Stomach (tissue), 9 donors: ENCODE results near the gene ETV6. TPM values are rescaled to one million over a fixed set of nuclear protein-coding genes. Genes with fewer than 3 reads are reported as not detected.
A peak's percentile ranks its signal among the peaks of the same experiment; 100 is the strongest.

Source experiments
- DNase-seq, 2 donors: peaks; one replicate each; pipeline versions ENCODE4 v3.0.0 to v3.0.0-alpha.2; 2013 to 2019
- H3K27ac ChIP-seq, 5 donors: fragments of 200-600 bp in 4 of 5; sonication (generic) in 4 of 5; one replicate each; pipeline ENCODE4 v1.5.1; 2013 to 2019; ENCODE audit warnings: mild to moderate bottlenecking in 1 of 5, moderate library complexity in 1 of 5
- H3K27me3 ChIP-seq, 3 donors: fragments of 200-600 bp; sonication (generic); one replicate each; pipeline ENCODE4 v1.5.1; 2017 to 2019; ENCODE audit warnings: mixed run types in 1 of 3
- H3K36me3 ChIP-seq, 4 donors: fragments of 200-600 bp; sonication (generic); 1 replicate in 3 of 4; 2 replicates in 1 of 4; pipeline ENCODE4 v1.5.1; 2016 to 2019
- H3K4me1 ChIP-seq, 4 donors: fragments of 200-600 bp; sonication (generic); one replicate each; pipeline ENCODE4 v1.5.1; 2016 to 2019
- H3K4me3 ChIP-seq, 4 donors: fragments of 200-600 bp; sonication (generic) in 3 of 4; one replicate each; pipeline ENCODE4 v1.5.1; 2016 to 2019; ENCODE audit warnings: mild to moderate bottlenecking in 1 of 4
- H3K9me3 ChIP-seq, 4 donors: fragments of 200-600 bp; sonication (generic); one replicate each; pipeline ENCODE4 v1.5.1; 2016 to 2019
- EP300 ChIP-seq: sonication (generic); formaldehyde crosslinking; IDR thresholded peaks from one replicate; pipeline ENCODE4 v1.6.1; 2017; ENCODE audit warnings: antibody characterized with exemption
- POLR2A ChIP-seq, 4 donors: fragments of 450-650 bp; IDR thresholded peaks; one replicate each; pipeline ENCODE4 v1.6.1; 2016; ENCODE audit warnings: antibody characterized with exemption in 4 of 4, control low read depth in 2 of 4, mild to moderate bottlenecking in 1 of 4, moderate library complexity in 1 of 4
- POLR2AphosphoS5 ChIP-seq, 3 donors: sonication (generic); formaldehyde crosslinking; IDR thresholded peaks; one replicate each; pipeline ENCODE4 v1.6.1; 2016; ENCODE audit warnings: antibody characterized with exemption in 3 of 3
- WGBS, 5 donors: extraction: QIAGEN DNeasy Blood & Tissue Kit in 3 of 5; methylation state at CpG; one replicate each; pipeline versions ENCODE4 v1.1.5 to v1.1.7; 2013 to 2018; 5-methylcytosine and 5-hydroxymethylcytosine counted together
- intact Hi-C: fragments of 100-400 bp; cut with DNase I; formaldehyde crosslinking; loops from one replicate; pipeline ENCODE4 v1.15.1; 2023; ENCODE audit warnings: low total_unique reads
- polyA plus RNA-seq, 3 donors: library from polyadenylated mRNA; stranded (reverse); fragments of 200-250 nt; gene quantifications; one replicate each; pipeline ENCODE4 v1.2.3, GENCODE V29; 2013
- total RNA-seq, 5 donors: library from RNA; depleted of rRNA; stranded (reverse); fragments of >200 nt; gene quantifications; one replicate each; pipeline versions ENCODE4 v1.1.0 to v1.2.3, GENCODE V29; 2014 to 2016
- TF ChIP-seq, protein P1 (sequence below), 7 experiments: fragments of 450-650 bp in 4 of 7; fragments of 200-600 bp in 3 of 7; sonication (generic) in 3 of 7; IDR thresholded peaks; one replicate each; pipeline ENCODE4 v1.5.1; 2016 to 2019; ENCODE audit warnings: antibody characterized with exemption in 7 of 7, control low read depth in 2 of 7, mild to moderate bottlenecking in 1 of 7
- donor health status: healthy with polysubstance abuse.
- donor health status: Bipolar disorder and iron deficiency.
- donor health status: healthy.

Gene ETV6
- total and polyA plus RNA-seq, 8 donors, result 4.1 to 60.3 (median 13.4) TPM

DNA sequence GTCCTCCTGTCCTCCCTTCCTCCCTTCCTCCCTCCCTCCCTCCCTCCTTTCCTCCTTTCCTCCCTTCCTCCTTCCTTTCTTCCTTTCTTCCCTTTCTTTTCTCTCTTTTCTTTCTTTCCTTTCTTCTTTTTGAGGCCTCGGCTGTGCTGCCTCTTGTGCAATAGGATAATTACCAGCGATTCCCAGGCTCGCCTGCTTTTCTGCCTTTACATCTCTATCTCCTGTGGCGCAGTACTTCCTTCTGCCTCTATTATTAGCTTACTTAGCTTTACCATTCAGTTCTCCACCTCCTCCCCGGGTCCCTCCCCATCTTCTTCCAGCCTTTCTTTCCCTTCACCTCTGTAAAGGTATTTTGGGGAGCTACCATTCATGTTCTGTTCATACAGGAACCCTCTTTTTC is 19.9 kb downstream of the ETV6 start:
- no peak overlapping the region for H3K27ac ChIP-seq
- TF ChIP-seq POLR2A (IDR thresholded peaks at IDR 0.05), result no peak
- no peak for TF ChIP-seq POLR2AphosphoS5 (IDR thresholded peaks at IDR 0.05)
- TF ChIP-seq, protein P1, sequence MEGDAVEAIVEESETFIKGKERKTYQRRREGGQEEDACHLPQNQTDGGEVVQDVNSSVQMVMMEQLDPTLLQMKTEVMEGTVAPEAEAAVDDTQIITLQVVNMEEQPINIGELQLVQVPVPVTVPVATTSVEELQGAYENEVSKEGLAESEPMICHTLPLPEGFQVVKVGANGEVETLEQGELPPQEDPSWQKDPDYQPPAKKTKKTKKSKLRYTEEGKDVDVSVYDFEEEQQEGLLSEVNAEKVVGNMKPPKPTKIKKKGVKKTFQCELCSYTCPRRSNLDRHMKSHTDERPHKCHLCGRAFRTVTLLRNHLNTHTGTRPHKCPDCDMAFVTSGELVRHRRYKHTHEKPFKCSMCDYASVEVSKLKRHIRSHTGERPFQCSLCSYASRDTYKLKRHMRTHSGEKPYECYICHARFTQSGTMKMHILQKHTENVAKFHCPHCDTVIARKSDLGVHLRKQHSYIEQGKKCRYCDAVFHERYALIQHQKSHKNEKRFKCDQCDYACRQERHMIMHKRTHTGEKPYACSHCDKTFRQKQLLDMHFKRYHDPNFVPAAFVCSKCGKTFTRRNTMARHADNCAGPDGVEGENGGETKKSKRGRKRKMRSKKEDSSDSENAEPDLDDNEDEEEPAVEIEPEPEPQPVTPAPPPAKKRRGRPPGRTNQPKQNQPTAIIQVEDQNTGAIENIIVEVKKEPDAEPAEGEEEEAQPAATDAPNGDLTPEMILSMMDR (IDR thresholded peaks at IDR 0.05), result no peak
- no peak for TF ChIP-seq EP300
- DNase-seq, result no peak
- intact Hi-C loops, result no loop called here
- H3K4me3 ChIP-seq, result no peak overlapping the region
- H3K27me3 ChIP-seq, result no peaks in the 10 kb centered on the region
- H3K36me3 ChIP-seq, result no peaks in the 10 kb centered on the region
- no peaks in the 10 kb centered on the region for H3K9me3 ChIP-seq
- peaks cover 16 to 77% (median 42%) of the 10 kb centered on the region in 4 donors for H3K4me1 ChIP-seq
- 81 to 90% (median 86%) methylated on average over 5 of the region's 5 CpGs for WGBS, 5 donors

DNA sequence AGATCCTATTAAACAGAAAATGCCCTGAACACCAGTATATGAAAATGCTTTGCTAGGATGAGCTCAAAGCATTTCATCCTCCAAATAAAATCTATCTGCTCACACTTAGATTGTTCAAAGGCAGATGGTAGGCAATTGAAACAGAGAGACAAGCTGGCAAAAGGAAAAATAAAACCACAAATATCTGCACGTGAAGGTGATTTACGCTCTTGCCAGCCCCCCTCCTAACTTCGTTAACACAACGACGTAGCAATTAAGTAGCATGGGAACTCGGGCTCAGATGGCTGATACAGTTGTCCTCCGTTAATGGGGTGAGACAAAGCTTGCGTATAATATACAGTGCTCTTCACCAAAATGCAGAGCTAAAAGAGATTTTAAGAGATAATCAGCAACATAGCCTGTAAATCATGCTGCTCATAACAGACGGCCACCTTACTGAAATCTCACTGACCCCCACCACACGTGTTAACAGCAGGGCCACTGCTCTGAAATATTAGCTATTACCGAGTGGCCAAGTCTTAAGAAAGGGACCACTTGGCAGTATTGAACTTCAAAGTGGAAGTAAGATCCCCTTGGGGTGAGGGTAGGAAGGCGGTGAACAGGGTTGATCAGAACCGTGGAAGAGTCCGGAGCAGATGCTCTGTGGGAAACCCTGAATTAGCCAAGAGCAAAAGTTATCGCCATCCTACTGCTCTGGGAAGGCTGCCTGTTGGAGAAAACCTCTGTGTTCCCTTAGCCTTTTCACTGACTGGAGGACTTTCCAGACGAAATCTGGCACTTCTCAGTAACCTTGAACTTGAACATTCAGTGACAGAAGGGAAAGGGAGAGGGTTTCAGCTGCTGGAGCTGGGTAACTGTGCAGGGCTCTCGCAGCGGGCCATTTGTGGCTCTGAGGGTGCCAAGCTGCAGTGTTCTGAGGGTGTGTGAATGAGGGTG is 23.1 kb downstream of the ETV6 start:
- intact Hi-C loops, result no loop called here
- no peaks in the 10 kb centered on the region for H3K27me3 ChIP-seq
- 69 to 81% (median 76%) methylated on average over 18 of the region's 18 CpGs for whole genome bisulfite sequencing, 5 donors
- DNase-seq, result no peak
- no peaks in the 10 kb centered on the region for H3K36me3 ChIP-seq
- TF ChIP-seq POLR2A (IDR thresholded peaks at IDR 0.05) (no peak), POLR2AphosphoS5 (IDR thresholded peaks at IDR 0.05) (no peak), EP300 (no peak)
- TF ChIP-seq, protein P1 (IDR thresholded peaks at IDR 0.05), result no peak
- H3K4me3 ChIP-seq, result no peak overlapping the region
- no peaks in the 10 kb centered on the region for H3K9me3 ChIP-seq
- H3K4me1 ChIP-seq, result peaks cover 19 to 87% (median 53%) of the 10 kb centered on the region in 4 donors
- H3K27ac ChIP-seq, result peak overlapping the region in 2 of 5 donors; percentile 11 to 43

DNA sequence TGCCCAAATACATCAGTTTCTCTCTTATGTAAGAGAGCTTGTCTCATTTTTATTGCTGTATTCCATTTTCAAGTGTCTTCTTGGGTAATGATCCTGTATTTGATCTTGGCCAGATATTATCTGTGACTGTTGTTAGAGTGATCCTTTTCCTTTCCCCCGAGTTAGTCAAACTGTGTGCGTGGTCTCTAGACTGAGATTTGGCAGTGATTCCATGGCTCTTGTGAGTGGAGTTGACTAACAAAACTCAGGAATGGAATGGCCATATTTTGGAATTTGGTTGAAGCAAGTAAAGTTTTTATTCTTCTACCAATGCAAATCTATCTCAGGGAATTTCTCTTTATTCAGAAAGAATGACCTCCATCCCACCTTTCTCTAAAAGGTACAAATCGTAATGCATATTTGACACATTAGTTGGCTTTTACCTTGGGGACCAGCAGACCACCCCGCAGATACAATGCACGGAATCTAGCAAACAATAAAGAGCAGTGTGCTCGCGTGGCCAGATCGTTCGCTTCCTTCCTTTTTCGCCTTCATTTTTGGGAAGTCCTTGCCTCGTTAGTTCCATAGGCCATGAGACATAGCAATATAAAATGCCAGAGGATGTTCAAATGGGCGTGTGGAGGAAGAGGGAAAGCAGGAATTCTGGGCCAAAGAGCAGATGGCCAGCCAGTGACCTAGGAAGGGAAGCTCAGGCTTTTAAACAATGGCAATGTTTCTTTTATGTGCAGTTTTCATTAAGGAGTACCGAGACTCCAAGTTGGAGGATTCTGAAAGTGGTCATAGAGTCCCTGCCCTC is 24.4 kb downstream of the ETV6 start:
- peaks cover 0 to 7% (median 2%) of the 10 kb centered on the region in 4 donors for H3K36me3 ChIP-seq
- WGBS, 5 donors, result 66 to 85% (median 79%) methylated on average over 13 of the region's 13 CpGs
- H3K27me3 ChIP-seq, result no peaks in the 10 kb centered on the region
- TF ChIP-seq EP300 (no peak), POLR2AphosphoS5 (IDR thresholded peaks at IDR 0.05) (peak in 1 of 3 donors; percentile 10)
- H3K27ac ChIP-seq, result peak overlapping the region in 2 of 5 donors; percentile 26 to 56
- H3K4me3 ChIP-seq, result no peak overlapping the region
- H3K9me3 ChIP-seq, result no peaks in the 10 kb centered on the region
- DNase-seq, result no peak
- H3K4me1 ChIP-seq, result peaks cover 15 to 83% (median 51%) of the 10 kb centered on the region in 4 donors
- intact Hi-C loops, result no loop called here

DNA sequence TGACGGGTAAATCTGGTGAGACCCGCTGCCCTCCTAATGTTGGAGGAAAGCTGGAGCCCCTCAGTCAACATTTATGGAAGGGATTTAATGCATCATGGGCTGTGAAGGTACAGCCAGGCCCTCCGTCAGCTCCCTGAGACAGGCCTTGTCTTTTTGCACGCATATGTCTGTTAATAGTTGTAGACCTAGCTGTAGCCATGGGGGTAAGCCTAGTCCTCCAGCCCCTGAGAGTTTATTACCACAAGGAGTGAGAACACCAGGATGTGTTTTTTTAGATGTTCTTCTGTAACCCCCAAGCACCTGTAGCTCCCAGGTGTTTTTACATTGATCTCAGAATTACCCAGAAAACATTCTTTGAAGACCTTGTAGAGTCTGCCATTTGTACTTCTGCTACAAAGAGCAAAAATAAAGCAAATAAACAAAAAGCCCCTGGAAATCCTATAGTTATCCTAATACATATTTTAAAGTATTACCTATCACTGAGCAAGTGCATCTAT is 25.5 kb downstream of the ETV6 start:
- no peaks in the 10 kb centered on the region for H3K27me3 ChIP-seq
- 82 to 100% (median 95%) methylated on average over 4 of the region's 4 CpGs for WGBS, 5 donors
- intact Hi-C loops, result no loop called here
- H3K27ac ChIP-seq, result peak overlapping the region in 2 of 5 donors; percentile 26 to 33
- peaks cover 15 to 74% (median 49%) of the 10 kb centered on the region in 4 donors for H3K4me1 ChIP-seq
- H3K36me3 ChIP-seq, result peaks cover 0 to 7% (median 2%) of the 10 kb centered on the region in 4 donors
- no peak for DNase-seq
- TF ChIP-seq POLR2AphosphoS5 (IDR thresholded peaks at IDR 0.05) (no peak), EP300 (no peak), POLR2A (IDR thresholded peaks at IDR 0.05) (no peak)
- TF ChIP-seq, protein P1 (IDR thresholded peaks at IDR 0.05), result no peak
- H3K4me3 ChIP-seq, result no peak overlapping the region
- no peaks in the 10 kb centered on the region for H3K9me3 ChIP-seq
